ENCODE measurements around the gene JMJD6.

JMJD6 gene

DNA sequence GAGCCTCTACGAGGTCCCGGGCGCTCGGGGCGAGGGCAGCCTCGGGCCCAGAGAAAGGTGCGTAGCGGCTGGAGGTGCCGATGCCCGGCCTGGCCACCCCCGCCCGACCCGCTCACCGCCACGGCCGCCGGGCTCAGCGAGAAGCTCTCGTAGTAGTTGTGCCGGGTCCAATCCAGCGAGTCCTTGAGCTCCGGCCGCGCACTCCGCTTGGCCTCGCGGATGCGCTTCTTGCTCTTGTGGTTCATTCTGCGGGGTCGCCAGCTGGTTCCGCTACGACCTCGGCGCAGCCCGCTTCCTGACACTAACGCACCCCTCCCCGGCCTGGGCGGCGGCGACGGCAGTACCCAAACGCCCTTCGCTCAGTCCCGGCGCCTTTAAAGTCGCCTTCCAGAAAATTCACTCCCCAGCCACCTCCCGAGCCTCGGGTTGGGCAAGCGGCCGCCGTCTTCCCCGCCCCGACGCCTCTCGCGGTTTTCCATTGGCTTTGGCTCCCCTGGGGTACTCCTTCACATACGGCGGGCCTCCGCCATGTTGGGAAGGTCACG is at the start of gene JMJD6:
Gene JMJD6, minus strand, starts transcription at position 376 of the 545 bp plus-strand sequence. Its CDS starts 131 bp downstream, at position 245.
- H3K27ac ChIP-seq (ENCODE audit: low read depth, low read length): peak within 1 kb of the TSS; percentile 99
- H3K27me3 ChIP-seq (ENCODE audit: control insufficient read depth in 5 of 5, insufficient read depth in 4 of 5, low read length in 5 of 5): no peaks in the 10 kb centered on the region
- H3K9me3 ChIP-seq (ENCODE audit: control insufficient read depth in 5 of 5, low read length in 5 of 5): no peaks in the 10 kb centered on the region
- peak within 1 kb of the TSS; percentile 68 to 98 (median 96) for H3K9ac ChIP-seq (ENCODE audit: low read length in 5 of 5)
- peaks cover 2 to 42% (median 24%) of the 10 kb centered on the region in 5 donors for H3K36me3 ChIP-seq (ENCODE audit: control insufficient read depth in 5 of 5, insufficient read depth in 5 of 5, low read length in 5 of 5)
- peak within 1 kb of the TSS; percentile 84 to 95 (median 88) for H3K4me3 ChIP-seq (ENCODE audit: low read depth in 1 of 5, low read length in 5 of 5)
- peaks cover 9 to 43% (median 33%) of the 10 kb centered on the region in 5 donors for H3K4me1 ChIP-seq (ENCODE audit: control insufficient read depth in 5 of 5, insufficient read depth in 5 of 5, low read length in 5 of 5)

DNA sequence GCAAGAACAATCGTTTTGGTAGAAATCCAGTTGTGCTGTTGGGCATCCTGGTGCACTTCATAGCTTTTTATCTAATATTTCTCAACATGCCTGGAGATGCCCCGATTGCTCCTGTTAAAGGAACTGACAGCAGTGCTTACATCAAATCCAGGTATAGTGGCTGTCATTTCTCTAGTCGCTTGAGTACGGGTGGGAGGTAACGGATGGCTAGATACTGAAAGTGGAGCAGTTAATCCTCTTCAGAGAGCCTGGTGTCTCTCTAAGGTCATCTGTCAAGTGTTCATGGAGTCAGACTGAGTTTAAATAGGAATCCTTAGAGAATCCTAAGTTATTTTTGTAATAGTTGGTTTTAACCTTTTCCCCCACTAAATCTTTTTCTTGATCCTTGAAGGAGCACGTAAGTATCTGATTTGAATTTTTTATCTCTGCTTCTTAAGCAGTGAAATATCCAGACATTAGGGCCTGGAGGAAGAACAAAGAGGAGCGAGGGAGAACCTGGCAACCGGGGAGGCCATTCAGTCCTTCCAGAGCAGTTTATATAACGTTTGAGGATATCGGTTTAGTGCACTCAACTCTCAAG is 48.7 kb upstream of the JMJD6 start:
- H3K27ac ChIP-seq (ENCODE audit: low read depth, low read length): no peak overlapping the region
- no peak overlapping the region for H3K9ac ChIP-seq (ENCODE audit: low read length in 5 of 5)
- no peaks in the 10 kb centered on the region for H3K9me3 ChIP-seq (ENCODE audit: control insufficient read depth in 5 of 5, low read length in 5 of 5)
- H3K4me3 ChIP-seq (ENCODE audit: low read depth in 1 of 5, low read length in 5 of 5): no peak overlapping the region
- peaks cover 25 to 65% (median 49%) of the 10 kb centered on the region in 5 donors for H3K36me3 ChIP-seq (ENCODE audit: control insufficient read depth in 5 of 5, insufficient read depth in 5 of 5, low read length in 5 of 5)
- H3K27me3 ChIP-seq (ENCODE audit: control insufficient read depth in 5 of 5, insufficient read depth in 4 of 5, low read length in 5 of 5): no peaks in the 10 kb centered on the region
- H3K4me1 ChIP-seq (ENCODE audit: control insufficient read depth in 5 of 5, insufficient read depth in 5 of 5, low read length in 5 of 5): peaks cover 0 to 3% (median 0%) of the 10 kb centered on the region in 5 donors

DNA sequence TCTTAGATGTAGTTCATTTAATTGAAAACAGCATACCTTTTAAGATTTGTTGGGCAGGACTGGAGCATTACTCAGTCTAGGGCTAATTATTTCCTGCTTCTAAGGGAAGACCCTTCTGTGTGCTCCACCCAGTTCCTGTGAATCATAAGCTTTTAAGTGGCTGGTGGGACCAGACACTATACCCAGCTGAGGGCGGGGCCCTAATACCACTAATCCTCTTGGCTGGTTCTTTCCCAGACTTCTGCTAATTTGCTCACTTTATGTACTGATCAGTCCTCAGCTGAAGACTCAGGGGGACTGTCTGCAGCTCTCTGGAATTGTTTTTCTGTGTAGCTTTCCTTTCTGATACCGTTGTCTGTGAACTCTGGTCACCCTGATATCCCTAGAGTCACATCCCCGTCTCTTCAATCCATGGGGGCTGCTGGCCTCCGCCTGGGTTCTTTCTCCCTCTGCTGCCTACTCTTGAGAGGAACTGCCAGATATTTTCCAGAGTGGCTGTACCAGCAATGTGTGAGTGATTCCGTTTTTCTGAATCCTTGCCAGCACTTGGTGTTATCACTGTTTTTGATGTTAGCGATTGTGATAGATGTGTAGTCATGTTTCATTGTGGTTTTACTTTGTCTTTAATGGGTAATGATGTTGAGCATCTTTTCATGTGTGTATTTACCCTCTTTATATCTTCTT is 46.6 kb upstream of the JMJD6 start:
- Histone ChIP-seq H3K36me3 (ENCODE audit: control insufficient read depth in 5 of 5, insufficient read depth in 5 of 5, low read length in 5 of 5) (peaks cover 29 to 67% (median 44%) of the 10 kb centered on the region in 5 donors), H3K4me3 (ENCODE audit: low read depth in 1 of 5, low read length in 5 of 5) (no peak overlapping the region), H3K27ac (ENCODE audit: low read depth, low read length) (peak overlapping the region; percentile 6), H3K4me1 (ENCODE audit: control insufficient read depth in 5 of 5, insufficient read depth in 5 of 5, low read length in 5 of 5) (peaks cover 0 to 3% (median 0%) of the 10 kb centered on the region in 5 donors), H3K9me3 (ENCODE audit: control insufficient read depth in 5 of 5, low read length in 5 of 5) (peaks cover 0 to 3% (median 0%) of the 10 kb centered on the region in 5 donors), H3K9ac (ENCODE audit: low read length in 5 of 5) (no peak overlapping the region), H3K27me3 (ENCODE audit: control insufficient read depth in 5 of 5, insufficient read depth in 4 of 5, low read length in 5 of 5) (no peaks in the 10 kb centered on the region)

DNA sequence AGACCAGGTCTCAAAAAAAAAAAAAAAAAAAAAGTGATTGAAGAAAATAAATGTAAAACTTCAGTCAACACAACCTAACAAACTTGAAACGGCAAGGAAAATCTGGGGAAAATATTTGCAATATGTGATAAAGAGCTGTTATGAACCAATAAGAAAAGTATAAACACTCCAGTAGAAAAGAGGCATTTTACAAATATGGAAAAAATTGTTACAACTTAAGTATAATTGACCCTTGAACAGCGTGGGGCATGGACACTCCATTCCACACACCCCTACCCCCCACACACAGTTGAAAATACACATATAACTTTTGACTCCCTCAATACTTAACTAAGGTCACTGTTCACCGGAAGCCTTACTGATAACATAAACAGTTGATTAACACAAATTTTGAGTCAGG is 32.2 kb upstream of the JMJD6 start:
- H3K9ac ChIP-seq (ENCODE audit: low read length in 5 of 5): no peak overlapping the region
- H3K36me3 ChIP-seq (ENCODE audit: control insufficient read depth in 5 of 5, insufficient read depth in 5 of 5, low read length in 5 of 5): peaks cover 3 to 48% (median 20%) of the 10 kb centered on the region in 5 donors
- no peaks in the 10 kb centered on the region for H3K27me3 ChIP-seq (ENCODE audit: control insufficient read depth in 5 of 5, insufficient read depth in 4 of 5, low read length in 5 of 5)
- H3K4me3 ChIP-seq (ENCODE audit: low read depth in 1 of 5, low read length in 5 of 5): no peak overlapping the region
- no peaks in the 10 kb centered on the region for H3K4me1 ChIP-seq (ENCODE audit: control insufficient read depth in 5 of 5, insufficient read depth in 5 of 5, low read length in 5 of 5)
- no peaks in the 10 kb centered on the region for H3K9me3 ChIP-seq (ENCODE audit: control insufficient read depth in 5 of 5, low read length in 5 of 5)
- H3K27ac ChIP-seq (ENCODE audit: low read depth, low read length): no peak overlapping the region

DNA sequence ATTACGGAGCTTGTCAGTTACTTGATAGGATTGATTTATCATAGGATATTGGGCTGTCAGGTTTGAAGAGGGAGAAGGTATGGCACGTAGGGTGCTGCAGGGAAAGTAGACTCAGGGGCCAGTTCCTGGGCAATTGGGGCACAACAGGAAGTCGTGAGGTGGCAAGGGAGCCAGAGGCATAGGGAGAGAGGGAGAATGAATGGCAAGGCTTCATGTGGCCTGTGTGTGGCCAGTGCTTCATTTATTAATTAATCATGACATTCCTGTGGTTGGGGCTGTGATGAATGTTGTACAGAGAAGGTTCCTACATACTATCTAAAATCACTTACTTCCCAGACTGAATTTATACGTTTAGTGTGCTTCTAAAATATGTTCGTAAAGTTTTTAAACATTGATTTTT is 30.9 kb upstream of the JMJD6 start:
- Histone ChIP-seq H3K27me3 (ENCODE audit: control insufficient read depth in 5 of 5, insufficient read depth in 4 of 5, low read length in 5 of 5) (no peaks in the 10 kb centered on the region), H3K36me3 (ENCODE audit: control insufficient read depth in 5 of 5, insufficient read depth in 5 of 5, low read length in 5 of 5) (peaks cover 3 to 53% (median 26%) of the 10 kb centered on the region in 5 donors), H3K4me3 (ENCODE audit: low read depth in 1 of 5, low read length in 5 of 5) (no peak overlapping the region), H3K9me3 (ENCODE audit: control insufficient read depth in 5 of 5, low read length in 5 of 5) (no peaks in the 10 kb centered on the region), H3K4me1 (ENCODE audit: control insufficient read depth in 5 of 5, insufficient read depth in 5 of 5, low read length in 5 of 5) (no peaks in the 10 kb centered on the region), H3K27ac (ENCODE audit: low read depth, low read length) (no peak overlapping the region), H3K9ac (ENCODE audit: low read length in 5 of 5) (no peak overlapping the region)

DNA sequence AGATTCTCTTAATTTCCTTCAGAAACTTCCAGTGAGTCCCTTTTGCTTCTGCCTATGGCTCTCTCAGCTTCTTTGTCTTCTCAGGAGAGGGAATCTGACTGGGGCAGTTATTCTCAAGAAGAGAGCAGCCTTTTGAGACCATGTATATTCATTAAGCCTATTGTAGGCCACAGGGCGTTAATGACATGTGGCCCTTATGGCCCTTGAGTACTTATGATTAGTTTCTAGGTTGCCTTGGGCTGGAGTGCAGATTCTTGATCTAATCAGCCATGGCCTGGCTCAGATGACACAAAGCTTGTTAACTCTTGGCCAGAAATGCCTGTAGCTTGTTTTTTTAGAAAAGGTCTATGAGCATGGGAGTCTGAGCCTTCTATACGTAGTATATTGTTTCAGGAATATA is 28.9 kb upstream of the JMJD6 start:
- H3K27me3 ChIP-seq (ENCODE audit: control insufficient read depth in 5 of 5, insufficient read depth in 4 of 5, low read length in 5 of 5): no peaks in the 10 kb centered on the region
- H3K9ac ChIP-seq (ENCODE audit: low read length in 5 of 5): no peak overlapping the region
- no peaks in the 10 kb centered on the region for H3K4me1 ChIP-seq (ENCODE audit: control insufficient read depth in 5 of 5, insufficient read depth in 5 of 5, low read length in 5 of 5)
- no peak overlapping the region for H3K27ac ChIP-seq (ENCODE audit: low read depth, low read length)
- H3K9me3 ChIP-seq (ENCODE audit: control insufficient read depth in 5 of 5, low read length in 5 of 5): no peaks in the 10 kb centered on the region
- H3K36me3 ChIP-seq (ENCODE audit: control insufficient read depth in 5 of 5, insufficient read depth in 5 of 5, low read length in 5 of 5): peaks cover 3 to 52% (median 28%) of the 10 kb centered on the region in 5 donors
- H3K4me3 ChIP-seq (ENCODE audit: low read depth in 1 of 5, low read length in 5 of 5): no peak overlapping the region

DNA sequence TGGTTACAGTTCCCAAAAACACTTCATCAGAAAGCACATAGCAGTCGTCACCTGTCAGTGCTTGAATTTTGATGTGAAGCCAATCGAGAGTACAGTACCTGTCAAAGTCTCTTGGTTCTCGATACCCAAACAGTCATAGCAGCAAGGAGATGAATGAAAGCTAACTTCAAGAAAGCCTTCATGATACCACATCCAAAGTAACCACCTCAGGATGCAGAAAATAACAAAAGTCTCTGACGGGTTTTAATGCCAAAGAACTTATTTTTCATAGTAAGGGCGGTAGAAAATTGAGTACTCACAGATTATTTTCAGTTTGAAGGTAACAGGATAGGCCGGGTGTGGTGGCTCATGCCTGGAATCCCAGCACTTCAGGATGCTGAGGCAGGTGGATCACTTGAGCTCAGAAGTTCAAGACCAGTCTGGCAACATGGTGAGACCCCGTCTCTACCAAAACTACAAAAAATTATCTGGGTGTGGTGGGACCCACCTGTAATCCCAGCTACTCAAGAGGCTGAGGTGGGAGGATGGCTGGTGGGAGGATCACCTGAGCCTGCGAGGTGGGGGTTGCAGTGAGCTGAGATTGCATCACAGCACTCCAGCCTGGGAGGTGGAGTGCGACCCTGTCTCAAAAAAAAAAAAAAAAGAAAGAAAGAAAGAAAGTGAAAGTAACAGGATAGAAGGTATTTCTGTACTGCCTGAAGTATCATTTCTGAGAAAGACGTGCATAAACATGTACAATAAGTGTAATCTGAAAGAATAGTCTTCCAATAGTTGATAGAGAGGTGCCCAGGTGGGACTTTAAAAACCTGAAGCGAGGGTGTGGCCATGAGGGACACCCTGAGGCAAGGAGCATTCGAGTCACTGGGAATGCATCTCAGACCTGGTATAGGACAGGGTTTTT is 26.9 kb upstream of the JMJD6 start:
- H3K9ac ChIP-seq (ENCODE audit: low read length in 5 of 5): no peak overlapping the region
- no peak overlapping the region for H3K27ac ChIP-seq (ENCODE audit: low read depth, low read length)
- H3K9me3 ChIP-seq (ENCODE audit: control insufficient read depth in 5 of 5, low read length in 5 of 5): no peaks in the 10 kb centered on the region
- H3K36me3 ChIP-seq (ENCODE audit: control insufficient read depth in 5 of 5, insufficient read depth in 5 of 5, low read length in 5 of 5): peaks cover 3 to 59% (median 28%) of the 10 kb centered on the region in 5 donors
- H3K27me3 ChIP-seq (ENCODE audit: control insufficient read depth in 5 of 5, insufficient read depth in 4 of 5, low read length in 5 of 5): no peaks in the 10 kb centered on the region
- no peaks in the 10 kb centered on the region for H3K4me1 ChIP-seq (ENCODE audit: control insufficient read depth in 5 of 5, insufficient read depth in 5 of 5, low read length in 5 of 5)
- no peak overlapping the region for H3K4me3 ChIP-seq (ENCODE audit: low read depth in 1 of 5, low read length in 5 of 5)

DNA sequence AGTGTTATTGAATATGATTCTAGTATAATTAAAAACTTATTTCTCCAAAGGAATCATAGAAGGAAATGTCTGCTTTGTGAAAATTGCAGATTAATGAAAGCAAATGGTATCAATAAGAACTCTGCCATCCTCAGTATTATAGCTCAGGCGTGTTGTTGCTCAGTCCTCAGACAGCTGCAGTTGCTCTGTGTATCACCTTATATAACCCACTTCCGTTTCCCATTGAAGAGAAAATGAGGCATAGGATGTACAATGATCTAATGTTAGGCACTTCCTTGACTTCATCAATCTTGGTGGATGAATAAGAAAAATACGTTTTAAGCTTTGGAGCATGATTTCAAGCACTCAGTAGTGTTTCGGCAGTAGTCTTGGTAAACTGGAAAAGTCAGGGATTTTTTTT is 25.6 kb upstream of the JMJD6 start:
- Histone ChIP-seq H3K4me3 (ENCODE audit: low read depth in 1 of 5, low read length in 5 of 5) (no peak overlapping the region), H3K4me1 (ENCODE audit: control insufficient read depth in 5 of 5, insufficient read depth in 5 of 5, low read length in 5 of 5) (no peaks in the 10 kb centered on the region), H3K9ac (ENCODE audit: low read length in 5 of 5) (no peak overlapping the region), H3K9me3 (ENCODE audit: control insufficient read depth in 5 of 5, low read length in 5 of 5) (no peaks in the 10 kb centered on the region), H3K27me3 (ENCODE audit: control insufficient read depth in 5 of 5, insufficient read depth in 4 of 5, low read length in 5 of 5) (no peaks in the 10 kb centered on the region), H3K36me3 (ENCODE audit: control insufficient read depth in 5 of 5, insufficient read depth in 5 of 5, low read length in 5 of 5) (peaks cover 3 to 53% (median 27%) of the 10 kb centered on the region in 5 donors), H3K27ac (ENCODE audit: low read depth, low read length) (no peak overlapping the region)

DNA sequence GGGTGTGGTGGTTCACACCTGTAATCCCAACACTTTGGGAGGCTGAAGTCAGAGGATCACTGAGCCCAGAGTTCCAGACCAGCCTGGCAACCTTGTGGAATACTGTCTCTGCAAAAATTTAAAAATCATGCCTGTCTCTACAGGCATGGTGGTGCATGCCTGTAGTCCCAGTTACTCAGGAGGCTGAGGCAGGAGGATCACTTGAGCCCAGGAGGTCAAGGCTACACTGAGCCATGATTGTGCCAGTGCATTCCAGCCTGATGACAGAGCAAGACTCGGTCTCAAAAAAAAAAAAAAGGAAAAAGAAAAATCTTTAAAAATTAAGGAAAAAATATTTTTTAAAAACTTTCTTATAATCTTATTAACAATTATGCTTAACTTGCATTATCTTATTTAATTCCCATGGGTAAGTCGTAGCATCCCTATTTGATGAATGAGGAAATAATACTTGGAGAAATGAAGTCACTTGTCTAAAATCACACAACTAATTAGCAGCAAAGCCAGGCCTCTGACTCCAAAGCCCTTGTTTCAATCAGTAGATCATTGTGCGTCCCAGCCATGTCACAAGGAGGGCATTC is 25.1 kb upstream of the JMJD6 start:
- H3K36me3 ChIP-seq (ENCODE audit: control insufficient read depth in 5 of 5, insufficient read depth in 5 of 5, low read length in 5 of 5): peaks cover 5 to 55% (median 24%) of the 10 kb centered on the region in 5 donors
- H3K9me3 ChIP-seq (ENCODE audit: control insufficient read depth in 5 of 5, low read length in 5 of 5): no peaks in the 10 kb centered on the region
- H3K27me3 ChIP-seq (ENCODE audit: control insufficient read depth in 5 of 5, insufficient read depth in 4 of 5, low read length in 5 of 5): no peaks in the 10 kb centered on the region
- H3K4me1 ChIP-seq (ENCODE audit: control insufficient read depth in 5 of 5, insufficient read depth in 5 of 5, low read length in 5 of 5): no peaks in the 10 kb centered on the region
- no peak overlapping the region for H3K4me3 ChIP-seq (ENCODE audit: low read depth in 1 of 5, low read length in 5 of 5)
- no peak overlapping the region for H3K9ac ChIP-seq (ENCODE audit: low read length in 5 of 5)
- H3K27ac ChIP-seq (ENCODE audit: low read depth, low read length): no peak overlapping the region

Data from subcutaneous abdominal adipose tissue (tissue), 5 donors.